Measurements from ENCODE around the gene NT5M.
A peak's percentile ranks its signal among the peaks of the same experiment; 100 is the strongest.

The NT5M gene

GRCh38 chr17:17303847-17304490 lies 796 bp downstream of the NT5M start:
- DNase-seq = no peak

DNA sequence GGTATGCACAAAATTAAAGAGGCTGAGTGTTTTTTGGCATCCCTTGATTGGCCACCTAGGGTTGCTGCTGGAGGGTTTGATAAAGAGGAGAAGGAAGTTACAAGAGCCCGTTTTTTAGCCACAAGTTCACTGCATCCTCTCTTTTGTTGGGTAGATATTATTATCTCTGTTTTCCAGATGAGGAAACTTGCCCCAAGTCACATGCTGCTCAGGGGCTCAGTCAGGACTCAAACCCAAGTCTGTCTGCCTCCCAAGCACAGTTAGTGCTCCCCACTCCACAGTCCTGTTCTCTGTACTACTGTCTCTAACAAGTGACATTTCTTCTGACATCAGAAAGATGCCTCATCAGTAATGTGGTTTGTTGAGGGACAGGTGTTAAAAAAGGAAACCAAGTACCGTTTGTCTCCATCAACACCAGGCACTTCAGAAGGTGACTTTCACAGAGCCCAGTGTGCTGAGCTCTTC lies 1.4 kb downstream of the NT5M start:
- DNase-seq = no peak

DNA sequence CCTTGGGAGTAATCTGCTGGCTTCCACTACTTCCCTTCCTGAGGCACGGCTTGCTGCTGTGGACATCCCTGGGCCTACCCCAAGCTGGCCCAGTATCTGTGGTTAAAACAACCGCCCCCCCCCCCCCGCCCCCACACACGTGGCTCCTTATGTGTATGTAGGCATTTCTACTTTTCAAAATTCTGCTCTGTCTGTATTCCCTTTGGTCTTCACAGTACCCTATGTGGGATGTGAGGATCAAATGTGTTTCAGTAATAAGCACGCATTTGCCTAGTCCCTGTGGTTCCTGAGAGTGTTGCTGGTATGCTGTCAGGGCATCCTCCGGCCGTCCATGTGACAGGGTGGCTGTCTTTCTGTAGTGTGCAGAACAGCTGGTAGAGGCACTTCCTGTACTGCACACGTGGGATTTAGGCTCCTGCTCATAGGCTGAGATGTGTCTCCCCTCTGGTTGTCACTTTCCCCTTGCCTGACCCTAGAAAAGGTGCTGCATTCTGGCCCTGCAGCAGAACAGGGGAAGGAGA lies 2.2 kb downstream of the NT5M start:
- DNase-seq = peak; percentile 79

- DNase-seq = no peak
These were observed 6.2 kb downstream of the NT5M start for GRCh38 chr17:17309356-17309755.

GRCh38 chr17:17313350-17313991 lies 10.3 kb downstream of the NT5M start:
- DNase-seq = peak; percentile 89

- DNase-seq = no peak
These were observed 11.4 kb downstream of the NT5M start for GRCh38 chr17:17314501-17315071.

- DNase-seq = no peak
These were observed 12.1 kb downstream of the NT5M start for GRCh38 chr17:17315142-17315821.

DNA sequence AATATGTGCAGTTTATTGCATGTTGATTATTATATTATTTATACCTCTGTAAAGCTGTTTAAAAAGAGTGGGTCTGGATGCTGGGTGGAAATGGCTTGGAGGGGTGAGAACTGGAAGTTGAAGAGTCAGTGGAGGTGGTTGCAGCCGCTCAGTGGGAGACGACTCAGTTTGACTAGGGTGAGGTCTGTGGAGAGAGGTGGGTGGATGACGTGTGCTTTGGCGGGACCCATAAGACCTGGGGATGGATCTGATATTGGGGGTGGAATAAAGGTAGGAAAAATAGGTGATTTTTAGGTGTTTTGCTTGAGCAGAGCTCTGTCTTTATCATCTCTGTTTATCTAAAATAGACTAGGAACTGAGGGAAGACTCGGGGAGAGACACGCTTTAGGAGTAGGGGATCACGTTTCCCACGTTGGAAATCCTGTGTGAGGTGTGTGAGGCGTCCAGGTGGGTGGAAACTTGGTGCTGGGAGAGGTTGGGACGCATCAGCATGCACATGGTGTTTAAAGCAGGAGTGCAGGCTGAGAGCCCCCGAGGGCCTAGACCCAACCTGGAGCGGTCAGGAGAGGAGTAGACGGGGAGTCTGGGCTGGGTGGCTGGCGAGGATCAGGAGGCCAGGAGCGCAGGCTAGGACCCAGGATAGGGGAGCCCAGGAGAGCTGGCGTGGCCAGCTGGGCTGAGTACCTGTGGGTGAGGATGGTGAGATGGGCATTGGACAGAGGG lies 17.2 kb downstream of the NT5M start:
- no peak for DNase-seq

- DNase-seq = no peak
These were observed 17.7 kb downstream of the NT5M start for GRCh38 chr17:17320911-17321220.

GRCh38 chr17:17321356-17322025 lies 18.3 kb downstream of the NT5M start:
- no peak for DNase-seq

DNA sequence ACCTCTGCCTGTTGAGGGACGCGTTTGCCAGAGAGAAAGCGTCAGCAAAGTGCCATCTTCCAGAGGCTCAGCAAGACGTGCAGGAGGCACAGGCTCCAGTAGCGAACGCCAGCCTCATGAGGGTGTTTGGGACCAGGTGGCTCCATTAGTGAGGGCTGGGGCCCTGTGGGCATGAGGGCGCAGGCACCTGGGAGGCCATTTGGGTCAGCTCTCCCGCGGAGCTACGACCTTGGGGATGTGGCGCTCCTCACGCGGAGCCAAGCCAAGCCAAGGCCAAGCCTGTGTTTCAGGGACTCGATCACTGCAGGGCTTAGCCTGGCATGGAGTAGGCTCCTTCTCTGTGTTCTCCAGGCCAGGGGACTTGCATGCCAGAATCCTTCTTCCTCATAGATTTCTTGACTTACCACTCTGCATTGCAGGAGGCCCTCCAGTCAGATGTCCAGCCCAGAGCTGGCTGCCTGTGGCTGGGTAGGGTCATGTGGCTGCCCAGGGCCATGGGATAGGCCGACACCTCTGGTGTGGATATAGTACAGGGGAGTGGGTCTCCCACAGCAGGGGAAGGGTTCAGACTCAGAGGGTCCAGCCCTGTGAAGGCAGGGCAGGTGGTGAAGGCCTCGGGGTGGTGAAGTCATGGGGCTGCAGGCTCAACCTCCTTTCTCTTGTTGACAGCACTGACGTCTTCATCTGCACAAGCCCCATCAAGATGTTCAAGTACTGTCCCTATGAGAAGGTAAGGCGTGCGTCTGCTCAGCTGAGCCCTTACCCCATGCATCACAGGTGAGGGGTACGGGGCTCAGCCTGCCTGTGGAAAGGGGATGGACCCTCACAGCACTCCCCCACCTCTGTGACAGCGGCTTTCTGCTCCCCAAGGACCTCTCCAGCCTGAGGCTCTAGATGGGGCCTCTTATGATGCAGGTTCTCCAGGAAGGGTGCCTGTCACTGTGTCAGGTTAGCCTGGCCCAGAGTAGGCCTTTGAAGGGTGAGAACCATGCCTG lies 19.6 kb downstream of the NT5M start:
- DNase-seq = no peak

GRCh38 chr17:17324616-17325015 lies 21.4 kb downstream of the NT5M start:
- no peak for DNase-seq

- no peak for DNase-seq
These were observed 22.1 kb downstream of the NT5M start for GRCh38 chr17:17325228-17325627.

DNA sequence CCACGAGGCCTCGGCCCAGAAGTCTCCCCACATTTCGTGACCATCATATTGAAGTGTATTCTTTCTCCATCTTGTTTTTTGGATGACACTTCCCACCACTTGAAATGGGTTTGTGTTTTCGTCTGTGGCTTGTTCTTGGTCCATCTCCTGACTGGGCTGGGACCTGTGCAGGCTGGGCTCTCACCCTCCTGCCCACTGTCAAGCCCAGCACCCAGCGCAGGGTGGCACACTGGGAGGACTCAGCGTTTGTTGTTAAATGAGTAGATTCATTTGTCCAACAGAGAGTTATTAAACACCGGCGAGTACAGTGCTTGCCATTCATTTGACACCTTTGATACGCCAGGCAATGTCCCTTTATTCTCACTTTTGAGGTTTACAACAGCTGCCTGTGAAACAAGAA lies 22.6 kb downstream of the NT5M start:
- no peak for DNase-seq

DNA sequence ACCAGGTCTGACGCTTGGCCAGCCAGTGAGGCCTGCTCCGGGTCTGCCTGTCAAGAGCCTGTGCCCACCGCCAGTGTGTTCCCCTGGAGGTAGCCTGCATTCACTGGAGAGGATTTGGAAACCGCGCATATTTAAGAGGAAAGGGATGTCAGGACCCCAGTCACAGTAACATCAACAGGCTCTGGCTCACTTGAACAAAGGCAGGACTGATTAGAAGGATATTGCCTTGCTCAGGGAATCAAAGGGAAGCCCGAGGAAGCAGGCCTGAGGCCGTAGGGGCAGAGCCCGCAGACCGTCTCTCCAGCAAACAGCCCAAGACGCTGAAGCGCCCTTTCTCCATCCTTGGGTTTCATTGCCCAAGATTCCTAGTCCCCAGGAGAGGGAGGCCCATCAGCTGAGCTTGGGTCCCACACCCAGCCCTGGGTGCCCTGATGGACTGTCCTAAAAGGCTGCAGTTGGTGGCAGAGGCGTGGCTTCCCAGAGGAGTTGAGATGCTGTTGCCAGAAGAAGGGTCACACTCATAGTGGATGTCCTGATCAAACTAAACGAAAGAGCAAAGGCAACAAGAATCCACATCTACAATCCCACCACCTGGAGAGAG lies 23.2 kb downstream of the NT5M start:
- no peak for DNase-seq

GRCh38 chr17:17328251-17328650 lies 25.1 kb downstream of the NT5M start:
- no peak for DNase-seq

- DNase-seq = no peak
These were observed 38.3 kb downstream of the NT5M start for GRCh38 chr17:17341452-17341851.

DNA sequence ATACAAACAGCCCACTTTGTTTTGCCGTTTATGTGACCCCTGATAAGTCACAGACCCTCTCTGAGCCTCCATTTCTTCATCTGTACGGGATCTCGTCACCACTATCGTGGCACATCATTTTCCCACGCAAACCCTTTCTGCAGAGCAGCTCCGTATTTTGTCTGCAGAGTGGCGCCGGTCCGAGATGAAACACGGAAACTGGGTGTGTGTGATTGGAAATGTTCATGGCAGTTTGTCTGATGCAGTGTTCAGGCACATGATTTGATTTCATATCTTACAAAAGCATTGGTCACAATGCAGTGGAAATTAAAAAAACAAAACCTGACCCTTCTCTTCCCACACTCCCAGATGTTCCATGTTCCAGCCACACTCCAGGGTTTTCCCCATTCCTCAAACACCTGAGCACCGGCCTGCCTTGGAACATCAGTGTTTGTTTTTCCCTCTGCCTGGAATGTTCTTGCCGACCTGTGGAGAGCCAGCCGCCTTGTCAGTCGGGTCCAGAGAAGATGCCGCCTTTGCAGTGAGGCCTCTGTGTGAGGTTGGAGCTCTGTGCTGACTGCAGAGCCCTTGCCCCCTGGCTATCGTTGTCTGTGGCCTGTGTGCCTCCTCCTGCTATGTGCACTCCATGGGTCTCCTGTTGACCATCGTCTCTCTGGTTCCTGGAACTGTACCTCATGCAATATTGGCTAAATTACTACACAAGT lies 39.2 kb downstream of the NT5M start:
- peak; percentile 37 for DNase-seq

DNA sequence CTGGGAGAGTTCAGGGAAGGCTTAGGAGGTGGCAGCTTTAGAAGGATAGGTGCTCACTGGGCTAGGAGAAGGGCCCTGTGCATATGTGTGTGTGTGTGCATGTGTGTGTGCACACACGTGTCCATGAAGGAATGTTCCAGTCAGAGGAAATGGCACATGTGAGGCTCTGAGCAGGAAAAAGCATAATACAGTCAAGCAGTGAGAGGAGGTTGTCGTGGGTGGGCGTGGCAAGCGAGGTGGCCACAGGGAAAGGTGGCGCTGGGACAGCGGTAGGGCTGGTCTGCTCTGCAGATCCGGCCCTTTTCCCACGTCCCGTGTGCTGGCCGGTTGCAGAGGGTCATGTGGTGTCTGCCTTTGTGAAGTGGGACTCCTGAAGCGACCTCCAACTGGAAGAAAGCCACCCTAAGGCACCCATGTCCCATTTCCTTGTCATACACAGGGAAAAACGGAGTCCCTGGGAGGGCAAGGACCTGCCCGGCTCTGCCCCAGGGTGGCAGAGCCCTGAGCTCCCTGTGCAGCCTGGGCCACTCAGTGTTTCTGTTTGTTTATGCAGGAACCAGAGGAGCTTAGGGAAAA lies 40.1 kb downstream of the NT5M start:
- DNase-seq = peak; percentile 22

Measured in activated effector memory CD4-positive, alpha-beta T cell treated with anti-CD3 and anti-CD28 coated beads, Interleukin-2, amount 50 U/mL, for 16 hours (primary cell).